ENCODE results near the gene FSTL4. TPM values are rescaled to one million over a fixed set of nuclear protein-coding genes. Genes with fewer than 3 reads are reported as not detected.
A peak's percentile ranks its signal among the peaks of the same experiment; 100 is the strongest.

Gene FSTL4
- polyA plus RNA-seq, 3 donors: not detected

- Histone ChIP-seq H3K9ac (ENCODE audit: insufficient read depth, low read length, poor library complexity, severe bottlenecking) (no peak overlapping the region), H4K20me1 (ENCODE audit: insufficient read depth, low read length) (no peaks in the 10 kb centered on the region), H3K27ac (ENCODE audit: low read depth in 1 of 2, low read length in 2 of 2) (no peak overlapping the region), H3K9me3 (replicated peaks in 1 of 2; ENCODE audit: control insufficient read depth in 1 of 2, insufficient read depth in 1 of 2, low read length in 2 of 2) (peaks cover 0 to 4% of the 10 kb centered on the region in 2 donors), H3K36me3 (replicated peaks in 1 of 2; ENCODE audit: control insufficient read depth in 1 of 2, insufficient read depth in 2 of 2, low read length in 2 of 2) (no peaks in the 10 kb centered on the region), H3K4me1 (ENCODE audit: control insufficient read depth in 1 of 2, insufficient read depth in 2 of 2, low read length in 2 of 2) (no peaks in the 10 kb centered on the region), H3K4me2 (replicated peaks; ENCODE audit: extremely low read depth, low read length, poor library complexity, severe bottlenecking) (no peak overlapping the region), H3K4me3 (replicated peaks in 1 of 3; ENCODE audit: low read depth in 2 of 3, low read length in 3 of 3) (no peak overlapping the region), H2AFZ (ENCODE audit: insufficient read depth, low read depth, low read length, poor library complexity, severe bottlenecking) (no peak overlapping the region), H3K79me2 (ENCODE audit: insufficient read depth, low read length) (no peaks in the 10 kb centered on the region), H3K27me3 (ENCODE audit: control insufficient read depth in 2 of 2, insufficient read depth in 2 of 2, low read length in 2 of 2) (peaks cover 0 to 4% of the 10 kb centered on the region in 2 donors)
- Mint-ChIP-seq H3K27ac (no peak overlapping the region), H3K9me3 (peaks cover 0 to 14% (median 3%) of the 10 kb centered on the region in 7 donors), H3K27me3 (ENCODE audit: low read depth in 3 of 3) (peaks cover 2 to 14% (median 10%) of the 10 kb centered on the region in 3 donors), H3K36me3 (no peaks in the 10 kb centered on the region), H3K4me1 (peaks cover 3% of the 10 kb centered on the region), H3K4me3 (no peak overlapping the region)
- 75% methylated on average over 1 of the region's 1 CpG for WGBS (ENCODE audit: insufficient coverage)
- TF ChIP-seq, protein P1, sequence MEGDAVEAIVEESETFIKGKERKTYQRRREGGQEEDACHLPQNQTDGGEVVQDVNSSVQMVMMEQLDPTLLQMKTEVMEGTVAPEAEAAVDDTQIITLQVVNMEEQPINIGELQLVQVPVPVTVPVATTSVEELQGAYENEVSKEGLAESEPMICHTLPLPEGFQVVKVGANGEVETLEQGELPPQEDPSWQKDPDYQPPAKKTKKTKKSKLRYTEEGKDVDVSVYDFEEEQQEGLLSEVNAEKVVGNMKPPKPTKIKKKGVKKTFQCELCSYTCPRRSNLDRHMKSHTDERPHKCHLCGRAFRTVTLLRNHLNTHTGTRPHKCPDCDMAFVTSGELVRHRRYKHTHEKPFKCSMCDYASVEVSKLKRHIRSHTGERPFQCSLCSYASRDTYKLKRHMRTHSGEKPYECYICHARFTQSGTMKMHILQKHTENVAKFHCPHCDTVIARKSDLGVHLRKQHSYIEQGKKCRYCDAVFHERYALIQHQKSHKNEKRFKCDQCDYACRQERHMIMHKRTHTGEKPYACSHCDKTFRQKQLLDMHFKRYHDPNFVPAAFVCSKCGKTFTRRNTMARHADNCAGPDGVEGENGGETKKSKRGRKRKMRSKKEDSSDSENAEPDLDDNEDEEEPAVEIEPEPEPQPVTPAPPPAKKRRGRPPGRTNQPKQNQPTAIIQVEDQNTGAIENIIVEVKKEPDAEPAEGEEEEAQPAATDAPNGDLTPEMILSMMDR (IDR thresholded peaks at IDR 0.05): no peak
- intact Hi-C loops (cut with micrococcal nuclease): no loop called here
- DNase-seq: no peak
Observed at GRCh38 chr5:133489632-133490031, 122.7 kb downstream of the FSTL4 start.

DNA sequence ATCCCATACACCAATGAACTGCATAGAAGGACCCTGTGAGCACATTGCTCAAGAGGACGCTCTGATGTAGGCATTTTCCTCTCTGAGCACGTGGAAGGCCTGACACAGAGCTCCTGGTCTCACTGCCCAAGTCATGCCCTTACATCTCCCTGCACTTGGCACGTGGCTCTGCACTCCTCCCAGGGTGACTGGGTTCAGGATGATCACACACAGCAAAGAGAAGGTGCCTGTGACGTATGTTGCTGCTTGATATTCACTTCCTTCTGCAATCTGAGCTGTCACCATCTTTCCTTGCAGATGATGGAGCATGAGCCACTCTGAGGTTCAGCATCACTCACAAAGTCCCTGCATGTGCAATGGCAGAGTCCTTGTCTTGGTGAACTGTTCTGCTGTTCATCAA lies 125.2 kb downstream of the FSTL4 start:
- Histone ChIP-seq H3K27ac (ENCODE audit: low read depth in 1 of 2, low read length in 2 of 2) (no peak overlapping the region), H3K79me2 (ENCODE audit: insufficient read depth, low read length) (no peaks in the 10 kb centered on the region), H3K9me3 (replicated peaks in 1 of 2; ENCODE audit: control insufficient read depth in 1 of 2, insufficient read depth in 1 of 2, low read length in 2 of 2) (peaks cover 0 to 13% of the 10 kb centered on the region in 2 donors), H3K4me1 (ENCODE audit: control insufficient read depth in 1 of 2, insufficient read depth in 2 of 2, low read length in 2 of 2) (no peaks in the 10 kb centered on the region), H3K36me3 (replicated peaks in 1 of 2; ENCODE audit: control insufficient read depth in 1 of 2, insufficient read depth in 2 of 2, low read length in 2 of 2) (no peaks in the 10 kb centered on the region), H3K27me3 (ENCODE audit: control insufficient read depth in 2 of 2, insufficient read depth in 2 of 2, low read length in 2 of 2) (peaks cover 0 to 4% of the 10 kb centered on the region in 2 donors), H3K9ac (ENCODE audit: insufficient read depth, low read length, poor library complexity, severe bottlenecking) (no peak overlapping the region), H2AFZ (ENCODE audit: insufficient read depth, low read depth, low read length, poor library complexity, severe bottlenecking) (no peak overlapping the region), H4K20me1 (ENCODE audit: insufficient read depth, low read length) (no peaks in the 10 kb centered on the region), H3K4me2 (replicated peaks; ENCODE audit: extremely low read depth, low read length, poor library complexity, severe bottlenecking) (no peak overlapping the region), H3K4me3 (replicated peaks in 1 of 3; ENCODE audit: low read depth in 2 of 3, low read length in 3 of 3) (no peak overlapping the region)
- Mint-ChIP-seq H3K4me1 (peaks cover 7% of the 10 kb centered on the region), H3K36me3 (no peaks in the 10 kb centered on the region), H3K9me3 (peaks cover 0 to 16% (median 10%) of the 10 kb centered on the region in 7 donors), H3K27me3 (ENCODE audit: low read depth in 3 of 3) (peaks cover 3 to 16% (median 10%) of the 10 kb centered on the region in 3 donors), H3K27ac (peak overlapping the region in 2 of 7 donors; percentile 17 to 24), H3K4me3 (no peak overlapping the region)
- peak; percentile 6 to 62 (median 32) for DNase-seq
- WGBS (ENCODE audit: insufficient coverage): 43% methylated on average over 4 of the region's 4 CpGs
- intact Hi-C loops (cut with micrococcal nuclease): no loop called here
- TF ChIP-seq, protein P1 (IDR thresholded peaks at IDR 0.05): no peak

Measured in CD14-positive monocyte (primary cell).